CD4-positive, alpha-beta T cell treated with Interleukin-15 for 1 hour (primary cell): ENCODE measurements around the gene TADA3.

ENCODE experiments used
- DNase-seq: peaks from one replicate; pipeline ENCODE4 v3.0.0-alpha.2; 2020

The TADA3 gene

GRCh38 chr3:9809239-9809614 lies 17.0 kb upstream of the TADA3 start:
- DNase-seq = no peak

- peak; percentile 51 for DNase-seq
These were observed 16.2 kb upstream of the TADA3 start for GRCh38 chr3:9808345-9809037.

GRCh38 chr3:9807981-9808344 lies 15.7 kb upstream of the TADA3 start:
- no peak for DNase-seq

DNA sequence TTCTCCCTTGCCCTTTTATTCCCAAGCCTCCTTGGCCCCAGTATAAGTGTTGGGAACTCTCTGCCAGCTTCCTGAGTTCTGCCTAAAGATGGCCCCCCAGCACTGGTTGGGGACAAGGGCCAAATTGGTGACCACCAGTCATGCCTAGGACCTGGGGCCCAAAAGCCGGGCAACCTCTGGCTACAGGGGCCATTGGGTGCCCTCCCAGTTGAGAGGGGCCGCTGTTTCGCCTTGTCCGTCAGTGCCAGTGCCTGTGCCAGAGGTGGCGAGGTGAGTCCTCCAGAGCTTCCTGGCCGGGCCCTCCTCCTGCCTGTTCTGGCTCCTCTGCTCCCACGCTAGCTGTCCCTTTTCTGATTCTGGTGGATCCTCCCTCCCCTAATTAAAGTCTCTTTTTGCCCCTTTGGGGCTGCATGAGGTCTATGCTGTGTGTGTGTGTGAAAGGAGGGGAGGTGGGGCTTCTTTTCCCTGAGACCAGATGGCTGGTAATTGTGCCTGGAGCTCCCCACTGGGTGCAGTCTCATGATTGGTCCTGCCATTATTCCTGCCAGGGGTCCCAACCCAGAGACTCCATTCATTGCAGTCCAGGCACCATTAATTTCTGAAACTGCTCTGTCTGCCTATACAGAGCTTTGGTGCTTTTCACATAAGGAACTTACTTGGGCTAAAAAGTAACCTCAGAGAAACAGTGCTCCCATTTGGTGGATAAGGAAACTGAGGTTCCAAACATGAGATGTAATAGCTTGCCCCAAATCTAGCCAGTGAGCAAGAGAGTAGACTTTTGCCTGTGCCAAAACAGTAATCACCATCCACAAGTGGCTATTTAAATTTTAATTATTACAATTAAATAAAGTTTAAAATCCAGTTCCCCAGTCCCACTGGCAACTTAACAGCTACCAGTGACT lies 14.7 kb upstream of the TADA3 start:
- no peak for DNase-seq

DNA sequence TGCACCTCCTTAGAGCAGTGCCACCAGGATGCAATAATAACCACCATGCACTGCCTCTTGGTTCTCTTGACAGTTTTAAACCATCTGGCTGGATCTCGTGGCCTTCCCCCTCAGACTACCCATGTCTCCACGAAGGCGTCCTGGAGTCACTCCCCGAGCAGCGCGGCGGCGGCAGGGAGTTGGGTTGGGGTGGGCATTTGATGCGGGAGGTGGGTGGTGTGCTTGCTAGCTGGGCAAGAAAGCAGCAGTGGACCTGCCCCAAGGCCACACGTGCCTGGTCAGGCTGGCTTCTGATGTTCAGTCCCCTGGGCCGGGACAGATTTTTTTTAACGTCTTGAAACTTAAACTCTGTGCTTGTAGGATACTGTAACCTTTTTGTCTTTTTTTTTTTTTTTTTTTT lies 13.9 kb upstream of the TADA3 start:
- DNase-seq = no peak

- DNase-seq = no peak
These were observed 12.7 kb upstream of the TADA3 start for GRCh38 chr3:9804996-9805395.

DNA sequence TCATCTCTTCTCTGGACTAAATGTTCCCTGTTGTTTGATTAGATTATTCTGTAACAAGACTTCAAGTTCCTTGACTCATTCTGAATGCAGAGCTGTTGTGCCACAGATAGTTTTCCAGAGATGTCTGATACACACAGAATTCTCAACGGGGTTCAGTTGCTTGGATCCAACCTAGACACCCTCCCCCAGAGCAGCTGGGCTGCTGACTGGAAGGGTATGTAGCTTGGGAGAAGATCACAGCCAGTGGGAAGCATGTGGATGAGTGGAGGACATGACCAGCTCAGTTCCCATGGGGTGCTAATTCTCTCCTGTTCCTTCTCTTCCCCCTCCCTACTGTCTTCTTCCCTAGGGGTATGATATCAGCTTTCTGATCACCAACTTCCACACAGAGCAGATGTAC lies 11.2 kb upstream of the TADA3 start:
- no peak for DNase-seq

- no peak for DNase-seq
These were observed 8.3 kb upstream of the TADA3 start for GRCh38 chr3:9800529-9800928.

DNA sequence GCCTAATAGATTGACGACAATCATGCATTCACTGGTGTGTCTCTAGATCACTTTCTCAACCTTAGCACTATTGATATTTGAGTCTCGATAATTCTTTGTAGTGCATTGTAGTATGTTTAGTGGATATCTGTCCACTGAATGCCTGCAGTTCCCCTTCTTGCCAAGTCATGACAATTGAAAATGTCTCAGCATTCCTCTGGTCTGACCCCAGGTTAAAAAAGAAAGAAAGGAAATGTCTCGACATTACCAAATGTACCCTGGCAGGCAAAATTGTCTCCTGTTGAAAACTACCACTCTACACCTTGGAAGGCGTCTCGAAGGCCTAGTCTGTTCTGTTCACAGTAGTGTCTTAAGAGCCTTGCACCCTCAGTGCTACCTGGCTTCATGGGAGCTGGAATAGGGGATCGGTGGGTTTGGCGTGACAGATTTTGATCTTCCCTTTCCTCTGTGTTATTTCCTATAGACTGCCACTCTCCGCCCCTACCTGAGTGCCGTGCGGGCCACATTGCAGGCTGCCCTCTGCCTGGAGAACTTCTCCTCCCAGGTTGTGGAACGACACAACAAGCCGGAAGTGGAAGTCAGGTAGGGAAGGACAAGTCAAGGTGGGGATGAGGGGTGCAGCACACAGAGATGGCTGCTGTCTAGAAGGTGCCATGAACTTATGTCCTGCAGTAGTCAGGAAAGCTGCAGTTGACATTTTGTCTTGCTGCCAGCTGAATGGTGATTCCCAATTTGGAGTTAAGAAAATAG lies 5.1 kb upstream of the TADA3 start:
- no peak for DNase-seq

DNA sequence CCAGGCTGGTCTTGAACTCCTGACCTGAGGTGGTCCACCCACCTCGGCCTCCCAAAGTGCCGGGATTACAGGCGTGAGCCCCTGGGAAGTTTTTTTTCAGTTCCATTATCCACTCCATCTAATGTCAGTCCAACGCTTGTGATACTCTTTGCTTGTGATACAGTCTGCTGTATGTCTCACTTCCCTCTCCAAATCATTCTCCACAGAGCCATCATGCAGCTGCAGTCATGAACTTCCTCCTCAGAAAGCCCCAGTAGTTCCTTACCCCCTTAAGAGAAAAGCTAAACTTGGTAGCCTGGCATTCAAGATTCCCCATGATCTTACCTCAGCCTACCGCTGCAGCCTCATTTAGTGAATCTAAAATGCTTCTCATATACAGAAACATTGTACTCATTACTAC lies 2.9 kb upstream of the TADA3 start:
- peak; percentile 36 for DNase-seq

- DNase-seq = no peak
These were observed 2.1 kb upstream of the TADA3 start for GRCh38 chr3:9794400-9794799.

- DNase-seq = peak; percentile 32
These were observed 998 bp upstream of the TADA3 start for GRCh38 chr3:9793161-9793781.

- no peak for DNase-seq
These were observed 376 bp downstream of the TADA3 start for GRCh38 chr3:9791790-9792404.

DNA sequence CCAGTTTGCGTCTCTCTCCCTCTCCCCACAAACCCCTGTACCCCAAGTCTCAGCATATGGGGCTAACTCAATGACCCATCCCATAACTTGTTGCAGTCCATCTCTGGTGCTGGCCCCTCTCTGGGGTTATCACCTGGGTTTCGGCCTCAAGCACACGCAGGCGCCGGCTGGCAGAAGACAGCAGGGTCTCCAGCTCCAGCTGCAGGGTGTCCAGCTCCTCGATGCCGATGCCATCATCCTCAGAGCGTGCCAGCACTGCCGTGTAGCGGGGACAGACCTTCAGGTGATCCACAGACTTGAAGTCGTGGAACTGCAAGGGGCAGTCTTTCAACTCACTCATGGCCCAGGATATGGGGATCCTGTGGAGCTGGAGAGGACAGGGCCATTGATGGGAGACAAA lies 1.1 kb downstream of the TADA3 start:
- DNase-seq = no peak

- no peak for DNase-seq
These were observed 4.6 kb downstream of the TADA3 start for GRCh38 chr3:9787714-9788113.

DNA sequence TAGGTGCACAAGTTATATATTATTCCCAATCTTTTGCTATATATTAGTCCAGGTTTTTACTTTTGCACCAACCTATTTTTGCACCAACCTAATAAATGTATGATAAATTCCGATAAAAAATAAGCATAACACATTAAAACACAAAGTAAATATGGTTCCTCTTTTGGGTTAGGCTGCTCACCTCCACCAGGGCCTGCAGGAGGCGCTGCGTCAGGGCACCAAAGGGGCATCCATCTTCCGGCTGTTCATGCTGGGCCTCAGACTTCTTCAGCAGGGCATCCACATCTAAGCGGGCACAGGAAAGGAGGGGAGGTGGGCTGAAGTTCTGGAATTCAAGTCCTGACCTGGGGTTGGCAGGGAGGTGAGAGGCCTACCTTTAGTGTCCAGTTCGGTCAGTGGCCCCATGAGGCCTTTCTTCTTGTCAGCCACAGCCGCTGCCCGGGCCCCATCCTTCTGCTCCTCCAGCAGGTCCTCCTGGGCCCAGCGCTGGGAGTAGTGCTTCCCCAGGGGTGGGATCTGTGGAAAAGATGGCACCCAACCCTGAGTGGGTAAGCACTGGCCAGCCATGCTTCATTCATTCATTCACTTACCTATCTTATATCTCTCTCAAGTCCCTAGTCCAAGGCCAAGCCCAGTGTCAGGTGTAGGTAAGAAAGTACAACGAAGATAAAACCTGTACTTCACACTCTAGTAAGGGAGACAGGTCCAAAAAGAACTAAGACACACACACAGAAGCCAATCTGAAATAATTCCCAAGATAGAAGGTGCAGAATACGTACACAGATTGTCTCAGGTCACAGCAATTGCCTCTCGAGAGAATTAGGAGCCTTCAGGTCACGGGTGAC lies 5.2 kb downstream of the TADA3 start:
- no peak for DNase-seq

- DNase-seq = no peak
These were observed 6.0 kb downstream of the TADA3 start for GRCh38 chr3:9786209-9786739.

DNA sequence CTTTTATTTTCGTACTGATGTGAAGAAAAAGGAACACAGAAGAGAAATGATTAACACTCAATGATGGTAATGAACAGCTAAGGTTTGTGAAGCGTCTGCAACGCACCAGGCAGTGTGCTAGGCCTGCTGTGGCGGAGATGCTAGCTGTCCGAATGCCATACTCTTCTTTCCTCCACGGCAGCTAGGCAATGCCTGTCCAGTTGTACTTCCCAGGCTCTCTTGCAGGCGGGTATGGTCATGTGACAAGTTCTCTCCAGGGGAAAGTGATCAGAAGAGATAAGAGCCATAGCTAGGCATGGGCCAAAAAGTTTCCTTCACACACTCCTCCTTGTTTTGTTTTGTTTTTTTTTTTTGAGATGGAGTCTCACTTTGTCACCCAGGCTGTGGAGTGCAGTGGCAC lies 6.7 kb downstream of the TADA3 start:
- no peak for DNase-seq

DNA sequence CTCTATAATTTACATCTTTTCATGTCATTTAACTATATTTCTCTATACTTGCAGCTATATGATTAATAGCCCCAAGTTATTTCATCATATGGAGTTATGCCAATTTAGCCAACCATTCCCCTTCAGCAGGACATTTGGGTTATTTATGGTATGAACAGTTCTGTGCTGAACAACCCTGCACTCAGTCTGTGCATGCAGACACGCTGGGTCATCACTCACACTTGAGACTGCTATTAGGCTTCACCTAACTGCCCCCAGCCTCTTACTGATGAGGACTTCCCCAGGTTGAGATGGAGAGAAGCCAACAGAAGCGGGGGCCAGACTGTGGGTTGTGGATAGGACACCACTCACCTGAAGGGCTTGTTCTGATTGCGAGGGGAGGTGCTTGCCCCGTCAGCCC lies 7.3 kb downstream of the TADA3 start:
- no peak for DNase-seq

- DNase-seq = no peak
These were observed 8.3 kb downstream of the TADA3 start for GRCh38 chr3:9783954-9784353.

GRCh38 chr3:9782770-9783169 lies 9.5 kb downstream of the TADA3 start:
- DNase-seq = no peak
